Right lobe of liver (tissue), 6 donors: ENCODE measurements around the gene TAS1R3. TPM values are rescaled to one million over a fixed set of nuclear protein-coding genes. Genes with fewer than 3 reads are reported as not detected.

Experiments used
- ATAC-seq, 4 donors: fragments of 200-7000 bp; cut with Tn5 transposase; one replicate each; pipeline ENCODE4 v1.9.1; 2020; ENCODE audit warnings: mild to moderate bottlenecking in 4 of 4, moderate library complexity in 4 of 4
- DNase-seq, 3 donors: peaks; one replicate each; pipeline ENCODE4 v3.0.0-alpha.2; 2020
- H3K27ac ChIP-seq, 3 donors: fragments of 200-600 bp; one replicate each; pipeline ENCODE4 v1.8.0; 2022
- H3K27me3 ChIP-seq, 2 donors: fragments of 200-600 bp; one replicate each; pipeline ENCODE4 v1.8.0; 2022
- H3K36me3 ChIP-seq, 4 donors: fragments of 200-600 bp; sonication (generic) in 1 of 4; one replicate each; pipeline versions ENCODE4 v1.5.1 to v1.8.0; 2017 to 2022; ENCODE audit warnings: control low read depth in 1 of 4
- H3K4me1 ChIP-seq, 4 donors: fragments of 200-600 bp; sonication (generic) in 1 of 4; one replicate each; pipeline versions ENCODE4 v1.5.1 to v1.8.0; 2017 to 2022; ENCODE audit warnings: control low read depth in 1 of 4
- H3K4me3 ChIP-seq, 3 donors: fragments of 200-600 bp; one replicate each; pipeline ENCODE4 v1.8.0; 2022
- H3K9me3 ChIP-seq, 4 donors: fragments of 200-600 bp; sonication (generic) in 1 of 4; one replicate each; pipeline versions ENCODE4 v1.5.1 to v1.8.0; 2017 to 2022; ENCODE audit warnings: control low read depth in 1 of 4
- POLR2A ChIP-seq: fragments of 450-650 bp; IDR thresholded peaks from one replicate; pipeline ENCODE4 v1.6.1; 2017; ENCODE audit warnings: antibody characterized with exemption, mild to moderate bottlenecking
- WGBS: methylation state at CpG from one replicate; pipeline ENCODE4 v1.1.6; 2018; ENCODE audit warnings: low coverage, low lambda C conversion rate; ENCODE audit not compliant: insufficient coverage; ENCODE audit errors: missing lambda C conversion rate; 5-methylcytosine and 5-hydroxymethylcytosine counted together
- intact Hi-C, 2 donors: fragments of 100-400 bp; cut with DNase I; formaldehyde crosslinking; loops; one replicate each; pipeline versions ENCODE4 v1.11.2 to v1.14.1; 2022
- total RNA-seq, 6 experiments: library from RNA; depleted of rRNA in 2 of 6; stranded (reverse); fragments of >200 nt in 2 of 6; fragmentation: NEBNext Ultra II Directional in 3 of 6; extraction: Animal tissue kit (Norgen Biotek cat#: 25700) in 3 of 6; gene quantifications; one replicate each; pipeline versions ENCODE4 v1.1.0 to v1.2.4, GENCODE V29; 2016 to 2023
- TF ChIP-seq, protein P1 (sequence below), 4 donors: fragments of 200-600 bp in 3 of 4; fragments of 450-650 bp in 1 of 4; IDR thresholded peaks; one replicate each; pipeline versions ENCODE4 v1.5.1 to v1.8.0; 2016 to 2022; ENCODE audit warnings: antibody characterized with exemption in 4 of 4, mild to moderate bottlenecking in 2 of 4
- donor health status: DM: no; HTN: yes; CAD: no.
- donor health status: DM: no; HTN: no; CAD: no.
- donor health status: DM: no; HTN: no; CAD: no.
- donor health status: DM: no; HTN: yes; CAD: no.
- donor health status: DM: no; HTN: yes; CAD: no.

The TAS1R3 gene
- total RNA-seq, 6 experiments from 2014 or later: 0.10 to 2.7 (median 0.33) TPM

DNA sequence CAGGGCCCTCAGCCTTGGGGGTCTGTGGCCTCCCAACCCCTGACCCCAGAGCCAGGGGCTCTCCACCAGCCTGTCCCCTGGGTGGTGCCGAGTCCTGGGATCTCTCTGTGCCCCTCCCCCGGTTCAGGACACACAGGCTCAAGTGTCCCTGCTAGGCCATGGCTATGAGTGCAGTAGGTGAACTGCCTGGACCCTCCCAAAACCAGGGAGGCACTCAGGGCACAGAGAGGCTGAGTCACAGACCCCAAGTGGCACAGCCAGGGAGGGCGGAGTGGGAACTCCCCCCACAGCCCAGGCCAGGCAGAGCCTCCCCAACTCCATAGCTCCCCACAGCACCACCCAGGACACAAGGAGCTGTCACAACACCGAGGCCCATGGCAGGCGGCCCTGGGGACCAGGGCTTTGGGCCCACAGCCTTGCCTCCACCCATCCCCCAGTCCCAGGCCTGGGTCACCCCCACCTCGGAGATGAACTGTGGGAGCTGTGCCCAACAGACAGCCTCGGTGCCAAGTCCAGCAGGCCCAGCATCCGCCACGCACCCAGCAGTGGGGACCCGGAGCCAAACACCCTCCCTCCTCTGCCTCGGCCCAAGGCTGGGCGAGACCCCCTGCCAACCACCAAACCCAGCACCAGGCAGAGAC is 14.9 kb downstream of the TAS1R3 start:
- Histone ChIP-seq H3K9me3 (no peaks in the 10 kb centered on the region), H3K27ac (no peak overlapping the region), H3K4me3 (no peak overlapping the region), H3K4me1 (peaks cover 0 to 47% (median 25%) of the 10 kb centered on the region in 4 donors), H3K36me3 (peaks cover 0 to 3% (median 0%) of the 10 kb centered on the region in 4 donors), H3K27me3 (no peaks in the 10 kb centered on the region)
- 67% methylated on average over 1 of the region's 12 CpGs for WGBS
- ATAC-seq: no peak
- intact Hi-C loops: no loop called here
- DNase-seq: no peak
- TF ChIP-seq, protein P1, sequence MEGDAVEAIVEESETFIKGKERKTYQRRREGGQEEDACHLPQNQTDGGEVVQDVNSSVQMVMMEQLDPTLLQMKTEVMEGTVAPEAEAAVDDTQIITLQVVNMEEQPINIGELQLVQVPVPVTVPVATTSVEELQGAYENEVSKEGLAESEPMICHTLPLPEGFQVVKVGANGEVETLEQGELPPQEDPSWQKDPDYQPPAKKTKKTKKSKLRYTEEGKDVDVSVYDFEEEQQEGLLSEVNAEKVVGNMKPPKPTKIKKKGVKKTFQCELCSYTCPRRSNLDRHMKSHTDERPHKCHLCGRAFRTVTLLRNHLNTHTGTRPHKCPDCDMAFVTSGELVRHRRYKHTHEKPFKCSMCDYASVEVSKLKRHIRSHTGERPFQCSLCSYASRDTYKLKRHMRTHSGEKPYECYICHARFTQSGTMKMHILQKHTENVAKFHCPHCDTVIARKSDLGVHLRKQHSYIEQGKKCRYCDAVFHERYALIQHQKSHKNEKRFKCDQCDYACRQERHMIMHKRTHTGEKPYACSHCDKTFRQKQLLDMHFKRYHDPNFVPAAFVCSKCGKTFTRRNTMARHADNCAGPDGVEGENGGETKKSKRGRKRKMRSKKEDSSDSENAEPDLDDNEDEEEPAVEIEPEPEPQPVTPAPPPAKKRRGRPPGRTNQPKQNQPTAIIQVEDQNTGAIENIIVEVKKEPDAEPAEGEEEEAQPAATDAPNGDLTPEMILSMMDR (IDR thresholded peaks at IDR 0.05): no peak
- TF ChIP-seq POLR2A: no peak

DNA sequence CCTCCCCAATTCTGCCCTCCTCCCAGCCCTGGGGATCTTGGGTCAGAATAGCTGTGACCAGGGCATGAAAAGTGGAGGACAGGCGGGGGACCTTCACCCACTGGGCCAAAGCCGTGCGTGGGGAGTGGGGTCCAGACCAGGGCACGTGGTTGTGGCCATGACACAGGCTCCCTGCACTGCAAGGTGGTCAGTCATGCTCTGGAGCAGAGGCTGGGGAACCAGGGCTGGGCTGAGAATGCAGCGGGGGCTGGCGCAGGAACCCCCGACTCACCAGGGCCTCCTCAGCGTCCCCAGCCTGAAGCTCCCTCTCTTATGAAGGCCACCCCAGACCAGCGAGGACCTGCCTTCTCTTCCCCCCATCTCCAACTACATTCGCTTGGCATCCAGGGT is 15.4 kb downstream of the TAS1R3 start:
- H3K36me3 ChIP-seq: peaks cover 0 to 3% (median 0%) of the 10 kb centered on the region in 4 donors
- no peak for ATAC-seq
- no peak overlapping the region for H3K4me3 ChIP-seq
- H3K4me1 ChIP-seq: peaks cover 0 to 47% (median 25%) of the 10 kb centered on the region in 4 donors
- no peak for DNase-seq
- no peak for TF ChIP-seq POLR2A
- TF ChIP-seq, protein P1 (IDR thresholded peaks at IDR 0.05): no peak
- H3K27ac ChIP-seq: no peak overlapping the region
- intact Hi-C loops: no loop called here
- no peaks in the 10 kb centered on the region for H3K9me3 ChIP-seq
- H3K27me3 ChIP-seq: no peaks in the 10 kb centered on the region
- 85% methylated on average over 4 of the region's 10 CpGs for WGBS

DNA sequence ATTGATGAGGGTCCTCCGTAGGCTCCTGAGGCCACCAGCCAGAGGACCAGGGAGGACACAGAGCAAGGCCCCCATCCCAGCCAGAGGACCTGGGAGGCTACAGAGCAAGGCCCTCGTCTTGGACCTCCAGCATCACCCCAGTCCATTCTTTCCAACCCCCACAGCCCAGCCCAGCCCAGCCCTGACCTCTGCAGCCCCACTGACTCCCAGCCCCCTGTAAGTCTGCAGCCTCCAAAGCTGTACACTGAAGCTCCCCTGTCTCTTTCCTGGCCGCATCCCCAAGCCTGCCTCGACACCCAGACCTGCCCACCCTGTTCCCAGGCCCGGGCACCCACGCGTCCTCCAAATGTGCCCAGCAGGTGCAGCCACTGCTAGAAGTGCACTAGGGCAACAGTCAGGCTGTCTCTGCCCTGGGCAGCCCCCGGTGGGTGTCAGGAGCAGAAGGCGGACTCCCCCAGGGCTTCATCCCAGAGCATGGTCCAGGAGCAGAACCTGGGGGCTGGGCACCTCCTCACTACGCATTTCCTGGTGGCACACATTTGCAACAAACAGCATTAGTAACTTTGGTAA is 16.0 kb downstream of the TAS1R3 start:
- H3K27ac ChIP-seq: peak overlapping the region in 1 of 3 donors; percentile 70
- TF ChIP-seq, protein P1 (IDR thresholded peaks at IDR 0.05): no peak
- no peak for TF ChIP-seq POLR2A
- no peaks in the 10 kb centered on the region for H3K27me3 ChIP-seq
- no CpG with 5 or more reads among the region's 10 CpGs for WGBS
- H3K36me3 ChIP-seq: no peaks in the 10 kb centered on the region
- H3K4me1 ChIP-seq: peaks cover 0 to 47% (median 25%) of the 10 kb centered on the region in 4 donors
- peak overlapping the region; percentile 64 to 86 (median 68) for H3K4me3 ChIP-seq
- intact Hi-C loops: no loop called here
- ATAC-seq (no peak), DNase-seq (no peak)
- no peaks in the 10 kb centered on the region for H3K9me3 ChIP-seq

DNA sequence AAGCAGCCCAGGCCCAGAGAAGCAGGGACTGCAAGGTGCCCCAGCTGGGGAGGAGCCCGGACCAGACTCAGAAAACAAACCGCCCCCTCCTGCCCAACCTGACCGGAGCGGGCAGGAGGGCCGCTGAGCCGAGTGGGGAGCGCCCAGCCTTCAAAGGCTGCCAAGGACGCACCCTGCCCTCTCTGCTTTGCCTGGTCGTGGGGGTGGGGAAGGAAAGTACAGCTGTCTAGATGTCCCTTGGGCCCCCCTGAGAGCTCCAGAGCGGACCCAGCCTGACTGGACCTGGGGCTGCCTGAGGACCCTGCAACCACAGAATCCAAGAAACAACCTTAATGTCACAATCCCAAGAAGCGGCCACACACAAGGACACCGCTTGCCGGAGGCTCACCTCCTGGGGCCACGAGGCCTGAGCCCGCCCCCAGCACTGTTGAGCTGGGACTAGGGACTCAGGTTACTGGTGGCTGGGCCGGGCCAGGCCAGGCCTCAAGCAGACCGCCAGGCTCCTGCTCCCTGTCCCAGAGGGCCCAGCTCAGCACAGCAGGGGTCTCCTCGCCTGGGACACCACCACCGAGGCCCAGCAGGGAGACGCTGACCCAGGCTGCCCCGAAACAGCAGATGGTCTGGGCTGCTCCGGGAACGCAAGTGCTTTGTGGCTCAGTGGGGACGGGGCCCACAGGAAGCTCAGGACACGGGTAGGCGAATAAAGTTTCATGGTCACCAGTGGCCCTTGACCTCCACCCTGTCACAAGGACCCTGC is 16.8 kb downstream of the TAS1R3 start:
- TF ChIP-seq POLR2A: no peak
- TF ChIP-seq, protein P1 (IDR thresholded peaks at IDR 0.05): no peak
- DNase-seq (peak; percentile 68 to 84 (median 82)), ATAC-seq (peak; percentile 51 to 59 (median 58))
- whole genome bisulfite sequencing: 23% methylated on average over 5 of the region's 26 CpGs
- H3K27me3 ChIP-seq: no peaks in the 10 kb centered on the region
- no peaks in the 10 kb centered on the region for H3K36me3 ChIP-seq
- intact Hi-C loops: no loop called here
- peak overlapping the region; percentile 64 to 86 (median 68) for H3K4me3 ChIP-seq
- H3K27ac ChIP-seq: peak overlapping the region; percentile 6 to 70 (median 46)
- no peaks in the 10 kb centered on the region for H3K9me3 ChIP-seq
- peaks cover 0 to 47% (median 25%) of the 10 kb centered on the region in 4 donors for H3K4me1 ChIP-seq
